Skeletal muscle tissue (tissue), 4 donors: ENCODE measurements around the gene SLC38A5. TPM values are rescaled to one million over a fixed set of nuclear protein-coding genes. Genes with fewer than 3 reads are reported as not detected.
"Not testable (repeated sequence)": the region's sequence is repeated elsewhere in the genome, so short reads cannot be mapped to it uniquely, and the experiment has no call there.

Experiments used
- H3K27ac ChIP-seq: one replicate; pipeline ENCODE4 v1.7.0; 2013; ENCODE audit warnings: mild to moderate bottlenecking, low read depth, low read length, inconsistent platforms
- H3K27me3 ChIP-seq, 3 donors: one replicate each; pipeline ENCODE4 v1.7.0; 2013; ENCODE audit warnings: low read length in 3 of 3; ENCODE audit not compliant: control insufficient read depth in 3 of 3, insufficient read depth in 3 of 3
- H3K36me3 ChIP-seq, 3 donors: one replicate each; pipeline ENCODE4 v1.7.0; 2013; ENCODE audit warnings: low read length in 3 of 3; ENCODE audit not compliant: control insufficient read depth in 3 of 3, insufficient read depth in 3 of 3
- H3K4me1 ChIP-seq, 3 donors: one replicate each; pipeline ENCODE4 v1.7.0; 2013; ENCODE audit warnings: low read length in 3 of 3, mild to moderate bottlenecking in 3 of 3; ENCODE audit not compliant: control insufficient read depth in 3 of 3, insufficient read depth in 3 of 3
- H3K4me3 ChIP-seq, 3 donors: one replicate each; pipeline ENCODE4 v1.7.0; 2013; ENCODE audit warnings: low read length in 3 of 3
- H3K9ac ChIP-seq, 3 donors: one replicate each; pipeline ENCODE4 v1.7.0; 2013; ENCODE audit warnings: low read length in 3 of 3, mild to moderate bottlenecking in 3 of 3, moderate library complexity in 2 of 3, low read depth in 1 of 3
- H3K9me3 ChIP-seq, 3 donors: one replicate each; pipeline ENCODE4 v1.7.0; 2013; ENCODE audit warnings: low read length in 3 of 3; ENCODE audit not compliant: control insufficient read depth in 3 of 3
- total RNA-seq: library from RNA; depleted of rRNA; stranded (reverse); fragments of >200 nt; gene quantifications from one replicate; pipeline ENCODE4 v1.2.3, GENCODE V29; 2014
- donor health status: Osteomylitis.

Gene SLC38A5
- total RNA-seq = 6.3 TPM

GRCh38 chrX:48470110-48470832 is at the start of gene SLC38A5:
SLC38A5 (minus strand) TSS chrX:48470260; CDS start chrX:48467924, 2,336 bp downstream.
- Histone ChIP-seq H3K9ac (no peak within 1 kb of the TSS), H3K9me3 (no peaks in the 10 kb centered on the region), H3K4me1 (peaks cover 2 to 6% (median 3%) of the 10 kb centered on the region in 3 donors), H3K27me3 (peaks cover 0 to 10% (median 0%) of the 10 kb centered on the region in 3 donors), H3K36me3 (no peaks in the 10 kb centered on the region), H3K4me3 (no peak within 1 kb of the TSS), H3K27ac (no peak within 1 kb of the TSS)

- H3K27me3 ChIP-seq, H3K4me3 ChIP-seq, H3K27ac ChIP-seq, H3K4me1 ChIP-seq, H3K9ac ChIP-seq, H3K9me3 ChIP-seq: not testable (repeated sequence)
- H3K36me3 ChIP-seq = peaks cover 0 to 11% (median 2%) of the 10 kb centered on the region in 3 donors
Observed at GRCh38 chrX:48519481-48519880, 49.4 kb upstream of the SLC38A5 start.

- Histone ChIP-seq H3K36me3 (peaks cover 0 to 11% (median 6%) of the 10 kb centered on the region in 3 donors), H3K27me3 (no peaks in the 10 kb centered on the region), H3K27ac (no peak overlapping the region), H3K9me3 (peaks cover 0 to 2% (median 0%) of the 10 kb centered on the region in 3 donors), H3K4me3 (no peak overlapping the region), H3K9ac (no peak overlapping the region), H3K4me1 (no peaks in the 10 kb centered on the region)
Observed at GRCh38 chrX:48516987-48517386, 46.9 kb upstream of the SLC38A5 start.

GRCh38 chrX:48516285-48516684 is 46.2 kb upstream of the SLC38A5 start:
- peaks cover 0 to under 1% (median 0%) of the 10 kb centered on the region in 3 donors for H3K9me3 ChIP-seq
- H3K4me3 ChIP-seq = no peak overlapping the region
- no peak overlapping the region for H3K9ac ChIP-seq
- no peaks in the 10 kb centered on the region for H3K27me3 ChIP-seq
- H3K36me3 ChIP-seq = peaks cover 0 to 11% (median 6%) of the 10 kb centered on the region in 3 donors
- no peak overlapping the region for H3K27ac ChIP-seq
- H3K4me1 ChIP-seq = no peaks in the 10 kb centered on the region

GRCh38 chrX:48515842-48516241 is 45.8 kb upstream of the SLC38A5 start:
- no peaks in the 10 kb centered on the region for H3K4me1 ChIP-seq
- peaks cover 0 to 11% (median 6%) of the 10 kb centered on the region in 3 donors for H3K36me3 ChIP-seq
- no peaks in the 10 kb centered on the region for H3K9me3 ChIP-seq
- H3K9ac ChIP-seq = no peak overlapping the region
- no peak overlapping the region for H3K27ac ChIP-seq
- no peaks in the 10 kb centered on the region for H3K27me3 ChIP-seq
- H3K4me3 ChIP-seq = no peak overlapping the region

- H3K27ac ChIP-seq = no peak overlapping the region
- H3K4me1 ChIP-seq = peaks cover 0 to 2% (median under 1%) of the 10 kb centered on the region in 3 donors
- no peak overlapping the region for H3K4me3 ChIP-seq
- no peaks in the 10 kb centered on the region for H3K27me3 ChIP-seq
- no peak overlapping the region for H3K9ac ChIP-seq
- no peaks in the 10 kb centered on the region for H3K9me3 ChIP-seq
- peaks cover 0 to 11% (median 6%) of the 10 kb centered on the region in 3 donors for H3K36me3 ChIP-seq
Observed at GRCh38 chrX:48514868-48515460, 44.9 kb upstream of the SLC38A5 start.

GRCh38 chrX:48514126-48514806 is 44.2 kb upstream of the SLC38A5 start:
- Histone ChIP-seq H3K9ac (no peak overlapping the region), H3K27me3 (no peaks in the 10 kb centered on the region), H3K4me3 (no peak overlapping the region), H3K27ac (no peak overlapping the region), H3K9me3 (no peaks in the 10 kb centered on the region), H3K36me3 (peaks cover 0 to 11% (median 6%) of the 10 kb centered on the region in 3 donors), H3K4me1 (peaks cover 6 to 8% (median 6%) of the 10 kb centered on the region in 3 donors)

GRCh38 chrX:48513670-48514069 is 43.6 kb upstream of the SLC38A5 start:
- H3K4me1 ChIP-seq = peaks cover 6 to 12% (median 6%) of the 10 kb centered on the region in 3 donors
- no peaks in the 10 kb centered on the region for H3K27me3 ChIP-seq
- no peak overlapping the region for H3K27ac ChIP-seq
- H3K36me3 ChIP-seq = peaks cover 0 to 11% (median 6%) of the 10 kb centered on the region in 3 donors
- no peak overlapping the region for H3K4me3 ChIP-seq
- H3K9me3 ChIP-seq = no peaks in the 10 kb centered on the region
- no peak overlapping the region for H3K9ac ChIP-seq

GRCh38 chrX:48512371-48512935 is 42.4 kb upstream of the SLC38A5 start:
- peaks cover 0 to 11% (median 6%) of the 10 kb centered on the region in 3 donors for H3K36me3 ChIP-seq
- H3K4me1 ChIP-seq = peaks cover 6 to 16% (median 6%) of the 10 kb centered on the region in 3 donors
- no peak overlapping the region for H3K27ac ChIP-seq
- no peak overlapping the region for H3K4me3 ChIP-seq
- H3K9ac ChIP-seq = no peak overlapping the region
- H3K9me3 ChIP-seq = no peaks in the 10 kb centered on the region
- H3K27me3 ChIP-seq = no peaks in the 10 kb centered on the region
